Activated CD4-positive, alpha-beta T cell treated with anti-CD3 and anti-CD28 coated beads, Interleukin-2, amount 50 U/mL, for 4 hours (primary cell): ENCODE measurements around the gene ILDR2.

ENCODE experiments used
- DNase-seq, 2 experiments: peaks; one replicate each; pipeline ENCODE4 v3.0.0-alpha.2; 2020

ILDR2 gene

DNA sequence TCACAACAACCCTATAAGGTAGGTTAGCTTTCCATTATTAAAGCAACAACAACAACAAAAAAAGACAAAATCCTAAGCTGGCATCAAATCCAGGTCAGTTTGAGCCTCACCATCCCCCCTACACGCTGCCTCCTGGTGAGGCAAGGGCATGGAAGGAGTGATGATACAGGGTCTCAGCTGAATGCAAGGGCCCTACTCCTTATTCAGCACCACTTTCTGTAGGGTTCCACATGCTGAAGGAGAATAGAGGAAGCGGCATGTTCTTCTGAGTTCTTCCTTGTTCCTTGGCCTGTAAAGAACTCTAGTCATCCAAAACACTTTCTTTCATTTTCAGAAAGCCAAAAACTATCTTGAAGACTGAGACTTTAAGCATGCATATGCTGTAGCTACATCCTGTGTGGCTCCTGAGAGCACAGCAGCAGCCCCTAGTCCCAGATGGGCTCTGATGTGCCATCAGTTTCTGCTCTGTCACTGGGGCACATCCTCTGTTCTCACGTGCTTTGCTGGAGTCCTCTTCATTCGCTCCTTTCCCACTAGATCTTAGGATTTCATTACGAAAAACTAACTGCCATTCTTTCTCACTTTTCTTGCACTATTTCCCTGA is 6.2 kb downstream of the ILDR2 start:
- DNase-seq = no peak

DNA sequence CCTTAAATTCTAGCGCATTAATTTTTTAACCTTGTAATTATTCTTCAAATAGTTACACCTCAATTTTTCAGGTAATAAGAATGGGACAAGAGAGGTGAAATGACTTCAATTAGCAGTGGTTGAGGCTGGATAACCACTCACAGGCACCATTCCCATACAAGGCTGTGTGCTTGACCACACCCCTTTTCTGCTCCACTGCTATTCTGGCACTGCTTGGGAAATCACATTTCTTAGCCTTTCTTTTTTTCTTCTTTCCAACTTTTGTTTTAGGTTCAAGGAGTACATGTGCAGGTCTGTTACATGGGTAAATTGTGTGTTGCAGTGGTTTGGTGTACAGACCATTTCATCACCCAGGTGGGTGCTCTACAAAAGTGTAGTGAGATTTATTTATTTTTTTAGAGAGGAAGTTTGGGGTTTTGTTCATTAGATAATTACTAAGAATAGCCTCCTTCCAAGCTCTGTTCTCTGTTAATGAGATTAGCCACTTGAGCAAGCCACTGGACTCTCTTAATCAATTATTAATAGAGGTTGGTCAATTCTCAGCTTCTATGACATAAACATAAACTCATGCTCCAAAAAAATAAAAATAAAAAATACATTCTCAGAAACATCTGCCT is 14.4 kb downstream of the ILDR2 start:
- no peak for DNase-seq

DNA sequence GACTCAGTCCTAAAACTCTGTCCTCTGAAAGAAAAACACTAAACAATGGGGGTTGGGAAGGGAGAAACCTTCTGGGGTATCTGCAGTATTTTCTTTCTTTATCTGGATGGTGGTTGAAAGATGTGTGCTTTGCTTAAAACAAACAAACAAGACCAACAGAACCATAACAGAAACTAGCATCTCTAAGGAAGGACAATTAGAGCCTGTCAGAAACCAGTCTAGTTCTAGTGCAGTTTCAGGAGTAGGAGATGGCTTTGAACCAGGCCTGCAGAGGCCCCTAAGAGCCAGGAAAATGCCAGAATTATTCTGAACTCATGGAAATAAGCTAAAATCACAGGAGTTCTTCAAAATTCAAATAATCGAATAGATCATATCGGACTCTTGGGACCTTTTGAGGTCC is 18.5 kb downstream of the ILDR2 start:
- no peak for DNase-seq

DNA sequence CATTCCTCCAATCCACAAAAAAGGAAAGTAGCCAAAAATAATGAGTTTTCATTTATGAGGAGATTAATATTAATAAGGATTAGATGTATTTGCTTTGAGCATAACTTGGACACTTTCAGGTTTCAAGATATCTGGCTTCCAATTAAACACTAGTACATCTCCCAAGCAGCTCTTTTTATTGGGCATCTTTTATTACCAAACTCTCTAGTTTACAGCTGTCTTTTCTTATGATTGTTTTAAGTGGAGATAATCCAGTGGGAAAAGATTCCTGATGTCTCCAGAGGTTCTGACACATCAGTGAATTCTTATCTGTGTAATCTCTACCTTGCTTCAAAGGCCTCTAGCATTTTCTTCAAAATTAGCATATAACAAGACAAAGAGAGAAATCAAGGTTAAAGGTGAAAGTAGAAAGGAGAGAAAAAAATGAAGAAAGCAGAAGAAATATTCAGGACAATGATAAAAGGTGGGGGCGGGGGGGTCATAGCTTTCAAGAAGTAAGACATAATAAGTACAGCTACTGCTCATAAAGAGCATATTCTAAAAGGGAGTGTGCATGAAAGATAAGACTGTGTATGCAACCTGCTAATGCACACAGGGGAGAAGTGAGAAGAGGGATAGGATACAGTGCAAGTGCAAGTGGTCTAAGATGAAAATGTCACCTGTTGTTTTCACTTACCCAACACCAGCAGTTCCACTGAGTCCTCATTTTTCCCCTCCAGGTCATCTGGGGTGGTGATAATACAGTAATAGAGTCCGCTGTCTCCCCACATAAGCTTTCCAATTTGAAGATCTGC is 19.1 kb downstream of the ILDR2 start:
- DNase-seq = no peak

DNA sequence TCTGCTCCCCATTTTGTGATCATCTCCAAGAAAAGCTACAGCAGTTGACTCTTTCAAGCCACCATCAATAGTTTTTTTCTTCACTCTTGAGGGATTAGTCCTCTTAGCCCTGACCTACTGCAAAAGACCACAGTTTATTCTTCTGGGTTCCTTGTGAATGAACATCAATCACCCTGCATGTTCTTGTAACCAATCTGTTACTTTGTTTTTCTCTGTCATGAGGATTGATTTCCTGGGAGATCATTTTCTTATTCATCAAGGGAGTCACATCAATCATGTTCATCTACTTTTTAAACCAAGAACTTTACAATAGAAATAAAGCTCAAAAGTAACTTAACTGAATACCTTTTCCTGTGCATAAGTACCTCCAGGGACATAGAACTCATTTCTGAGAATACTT is 21.8 kb downstream of the ILDR2 start:
- no peak for DNase-seq

DNA sequence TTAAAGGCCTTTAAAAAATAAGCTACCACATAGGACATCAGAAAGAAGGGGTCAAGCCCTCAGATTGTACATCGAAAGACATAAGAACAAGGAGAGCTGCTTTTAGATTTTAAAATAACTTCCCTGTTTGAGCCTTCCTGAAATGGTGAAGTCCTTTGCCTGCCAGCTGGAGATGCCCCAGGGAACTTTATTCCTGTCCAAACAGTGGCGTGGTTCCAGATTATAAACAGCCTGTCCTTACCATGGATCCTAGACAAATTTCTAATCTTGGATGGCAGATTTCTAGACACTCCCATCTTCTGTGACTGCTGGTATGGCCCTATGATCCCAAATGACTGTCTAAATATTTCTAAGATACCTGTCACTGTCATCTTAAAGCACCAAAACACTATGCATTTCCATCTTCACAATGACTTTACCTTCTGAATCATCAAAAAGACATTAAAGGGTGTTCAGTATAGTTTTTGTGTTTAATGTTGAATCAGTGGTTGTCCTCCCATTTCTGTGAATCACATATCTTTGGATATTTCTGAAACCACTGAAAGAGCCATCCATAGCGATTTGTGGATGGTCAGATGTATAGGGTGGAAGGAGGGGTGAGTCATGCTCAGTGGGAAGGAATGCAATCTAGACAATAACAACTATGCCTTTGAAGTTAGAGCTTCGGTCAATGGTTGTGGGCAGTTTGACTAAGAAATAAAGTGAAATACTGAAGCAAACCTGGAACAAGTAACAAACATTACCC is 23.2 kb downstream of the ILDR2 start:
- no peak for DNase-seq

DNA sequence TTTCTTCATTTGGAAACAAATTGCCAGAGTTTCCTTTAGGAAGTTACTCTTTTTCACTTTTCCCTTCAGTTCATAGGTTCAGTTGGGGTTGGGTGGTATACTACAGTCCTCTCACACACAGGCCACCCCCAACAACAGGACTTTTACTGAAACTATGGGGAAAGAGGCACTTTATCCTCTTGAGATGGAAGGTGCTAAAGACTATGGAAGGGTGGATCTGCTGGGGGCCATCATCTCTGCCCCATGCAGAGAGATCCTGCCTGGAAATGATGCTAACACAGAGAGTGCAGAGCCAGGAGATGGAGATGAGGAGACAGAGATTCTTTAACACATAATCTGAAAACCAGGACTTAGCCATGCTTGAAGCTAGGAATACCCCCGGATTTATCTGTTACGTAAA is 24.3 kb downstream of the ILDR2 start:
- DNase-seq = no peak

DNA sequence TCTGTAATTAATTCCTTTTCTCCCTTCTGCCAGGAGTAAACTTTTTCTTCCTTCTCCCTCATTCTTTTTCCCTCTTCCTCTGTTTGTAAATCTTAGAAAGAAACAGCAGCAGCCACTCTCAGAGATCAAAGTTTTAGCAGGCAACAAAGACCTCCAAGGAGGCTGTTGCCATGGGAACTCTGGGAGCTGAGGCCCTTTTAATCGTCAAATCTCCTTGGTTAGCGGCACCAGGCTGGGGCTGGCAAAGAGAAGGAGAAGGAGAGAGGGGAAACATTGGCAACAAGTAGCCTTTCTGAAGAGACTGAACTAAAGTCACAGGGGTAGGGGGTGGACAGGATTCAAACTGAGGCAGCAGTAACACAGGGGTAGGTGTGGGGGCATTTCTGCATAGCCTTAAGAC is 25.2 kb downstream of the ILDR2 start:
- no peak for DNase-seq

DNA sequence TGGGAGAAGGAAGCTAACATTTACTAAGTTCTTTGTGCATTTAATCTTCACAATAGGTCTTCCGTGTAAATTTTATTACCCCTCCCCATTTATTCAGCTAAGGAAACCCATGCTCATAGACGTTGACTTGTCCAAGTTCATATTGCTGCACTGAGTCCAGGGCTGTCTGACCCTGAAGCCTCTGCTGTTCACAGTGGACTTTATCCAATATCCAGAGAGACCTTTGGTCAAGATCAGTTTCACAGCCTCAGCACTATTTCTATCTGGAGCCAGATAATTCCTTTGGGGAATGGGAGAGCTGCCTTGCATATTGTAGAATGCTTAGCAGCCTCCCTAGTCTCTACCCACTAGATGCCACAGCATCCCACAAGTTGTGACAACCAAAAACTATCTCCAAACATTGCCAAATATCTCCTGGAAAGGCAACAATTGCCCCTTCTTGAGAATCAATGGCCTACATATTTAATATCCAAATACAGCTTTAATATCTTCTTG is 26.4 kb downstream of the ILDR2 start:
- no peak for DNase-seq

DNA sequence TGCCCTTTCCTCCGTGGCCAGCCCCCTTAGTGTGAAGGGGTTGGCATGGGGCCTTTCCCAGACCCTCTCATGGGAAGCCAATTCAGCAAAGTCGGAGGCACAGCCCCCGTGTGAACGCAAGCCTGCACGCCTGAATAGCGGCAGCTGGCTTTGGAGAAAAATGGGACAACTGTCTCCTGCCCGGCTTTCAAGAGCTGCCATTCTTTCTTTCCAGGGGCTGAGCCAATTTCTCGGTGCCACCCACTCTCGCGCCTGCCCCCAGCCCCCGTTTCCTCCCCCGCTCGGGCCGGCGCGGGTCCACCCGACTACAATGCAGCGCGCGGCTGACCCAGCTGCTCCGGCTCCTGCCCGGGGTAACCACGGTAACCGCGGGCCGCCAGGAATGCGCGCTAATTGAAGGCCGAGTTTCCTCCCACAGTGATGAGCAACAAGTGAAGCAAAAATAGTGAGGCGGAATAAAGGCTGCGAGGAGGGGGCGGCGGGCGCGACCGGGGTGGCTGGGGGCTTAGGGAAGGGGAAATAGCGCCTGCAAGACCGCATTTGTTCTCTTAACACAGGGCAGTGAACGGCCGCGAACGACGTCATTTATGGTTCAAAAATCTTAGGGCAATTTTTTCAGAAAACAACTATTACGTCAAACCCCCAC is 27.8 kb downstream of the ILDR2 start:
- DNase-seq = no peak

DNA sequence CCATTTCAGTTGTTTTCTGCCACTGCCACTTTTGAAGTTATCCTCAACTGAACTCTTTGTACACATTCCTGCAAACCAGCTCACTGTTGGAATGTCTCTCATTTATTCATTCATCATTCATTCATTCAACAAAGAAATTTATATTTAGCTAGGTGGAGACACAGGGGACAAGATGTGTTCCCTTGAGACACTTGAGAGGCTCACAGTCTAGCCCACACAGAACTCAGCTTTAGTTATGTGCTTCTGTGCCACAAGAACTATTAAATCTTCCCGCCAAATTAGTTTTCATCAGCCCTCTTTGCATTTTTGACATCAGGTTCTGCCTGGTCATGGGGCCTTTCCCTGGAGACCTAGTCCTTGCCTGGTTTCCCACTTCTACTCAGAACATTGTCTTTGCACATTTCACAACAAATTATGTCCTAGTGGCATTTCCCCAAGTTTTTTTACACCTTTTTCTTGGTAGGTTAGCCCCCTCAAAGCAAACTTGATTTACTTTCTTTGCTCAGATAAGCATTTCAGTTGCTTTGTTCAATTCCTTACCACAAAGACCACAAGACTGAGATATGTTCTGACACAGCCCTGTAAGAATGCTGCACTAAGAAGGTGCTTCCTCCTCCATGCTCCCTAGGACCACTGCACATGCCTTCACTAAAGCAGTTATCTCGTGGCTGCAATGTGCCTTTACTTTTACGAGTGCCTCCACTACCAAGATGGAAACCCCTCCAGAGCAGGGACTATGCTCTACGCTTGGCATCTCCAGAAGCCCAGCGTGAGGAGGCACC is 31.0 kb downstream of the ILDR2 start:
- no peak for DNase-seq

DNA sequence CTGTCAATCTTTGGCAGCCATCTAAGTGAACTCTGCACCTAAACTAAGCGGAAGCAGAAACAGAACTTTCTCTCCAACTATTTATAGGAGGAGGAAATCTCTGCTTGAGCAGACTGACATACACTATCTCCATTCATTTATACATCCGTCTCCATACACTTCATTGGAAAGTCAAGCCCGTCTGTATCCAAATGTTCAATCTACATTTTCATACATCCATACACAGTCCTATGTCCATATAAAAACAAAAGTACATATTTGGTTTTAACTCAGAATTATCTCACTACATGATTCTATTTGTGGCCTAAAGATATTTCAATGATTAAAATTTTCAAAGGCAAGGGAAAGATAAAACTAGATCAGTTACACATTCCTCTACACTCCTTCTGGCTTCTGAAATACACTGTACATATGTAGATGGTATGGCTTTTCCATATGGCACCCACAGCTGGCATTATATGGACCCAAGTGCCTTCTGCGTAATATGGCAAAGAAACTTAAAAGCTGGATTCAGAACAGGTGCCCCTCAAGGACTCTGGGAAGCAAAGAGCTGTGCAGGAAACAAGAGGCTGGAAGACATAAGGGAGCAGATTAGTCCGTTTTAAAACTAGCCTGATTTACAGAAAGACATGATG is 35.5 kb downstream of the ILDR2 start:
- no peak for DNase-seq

DNA sequence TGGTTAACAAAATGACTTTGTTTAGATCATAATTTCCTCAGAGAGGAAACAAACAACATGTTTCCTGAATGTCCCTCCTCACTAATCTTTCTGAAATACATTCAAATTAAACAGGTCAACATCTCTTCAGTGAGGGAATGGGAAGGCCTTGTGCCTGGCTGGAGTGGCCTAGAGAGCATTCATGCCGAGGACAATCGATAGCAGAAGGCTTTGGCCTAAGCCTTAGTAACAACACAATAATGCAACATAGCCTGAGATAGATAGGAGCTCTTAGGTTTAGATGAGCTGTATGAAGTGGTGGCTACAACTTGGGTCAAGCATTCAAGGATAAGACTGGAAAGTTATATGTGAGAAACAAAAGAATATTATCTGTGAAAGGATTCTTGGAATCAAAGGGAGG is 37.4 kb downstream of the ILDR2 start:
- DNase-seq = no peak

DNA sequence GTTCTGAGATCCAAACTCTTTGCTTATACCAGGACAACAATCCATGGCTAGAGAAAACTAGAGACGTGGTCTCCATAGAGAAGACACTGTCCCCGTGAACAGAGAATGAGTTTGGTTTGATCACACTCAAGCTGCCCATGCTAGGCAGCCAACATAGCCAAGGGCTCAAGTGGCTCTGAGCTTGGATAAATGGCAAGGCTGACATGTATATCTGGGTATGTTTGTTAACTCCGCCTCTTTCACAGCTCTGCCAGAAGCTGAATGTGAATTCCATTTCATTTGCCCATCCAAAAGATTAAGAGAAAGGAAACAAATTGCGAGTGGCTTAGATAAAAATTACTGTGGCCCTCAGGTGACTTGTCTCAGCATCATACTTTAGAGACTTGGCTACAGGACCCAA is 38.0 kb downstream of the ILDR2 start:
- no peak for DNase-seq

DNA sequence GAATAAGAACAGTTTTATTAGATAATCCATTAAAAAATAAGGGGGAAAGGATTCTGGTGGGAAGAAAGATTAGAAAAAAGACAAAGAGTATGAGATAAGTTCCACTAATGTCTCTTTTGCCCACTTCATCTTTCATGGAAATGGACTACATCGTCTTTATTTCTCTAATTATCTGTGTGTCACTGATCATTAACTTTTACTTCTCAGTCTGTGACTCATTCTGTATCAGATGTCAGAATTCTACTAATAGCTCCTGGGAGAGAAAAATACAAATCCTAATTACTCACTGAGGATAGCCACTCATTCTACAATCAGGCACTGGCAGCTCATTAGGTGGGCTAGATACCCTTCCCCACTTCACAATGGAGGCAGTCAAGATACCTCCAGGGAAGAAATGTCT is 41.7 kb downstream of the ILDR2 start:
- DNase-seq = no peak

DNA sequence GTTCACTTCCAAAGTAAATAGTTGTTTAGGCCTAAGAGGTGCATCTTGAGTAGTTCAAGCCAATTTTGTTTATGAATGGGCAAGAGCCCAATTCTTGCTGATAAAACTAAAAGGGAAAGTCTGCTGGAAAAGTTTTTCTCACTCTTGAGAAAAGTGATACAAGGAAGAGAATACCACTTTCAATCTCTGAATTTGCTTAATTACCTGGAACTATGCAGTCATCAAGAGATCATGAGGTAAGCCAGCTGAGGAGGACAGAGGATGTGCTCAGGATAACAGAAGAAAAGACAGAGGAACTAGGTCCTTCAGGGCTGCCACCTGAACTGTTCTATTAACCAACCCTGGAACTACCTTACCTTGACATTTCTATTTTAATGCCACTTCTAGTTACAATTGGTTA is 42.2 kb downstream of the ILDR2 start:
- no peak for DNase-seq

DNA sequence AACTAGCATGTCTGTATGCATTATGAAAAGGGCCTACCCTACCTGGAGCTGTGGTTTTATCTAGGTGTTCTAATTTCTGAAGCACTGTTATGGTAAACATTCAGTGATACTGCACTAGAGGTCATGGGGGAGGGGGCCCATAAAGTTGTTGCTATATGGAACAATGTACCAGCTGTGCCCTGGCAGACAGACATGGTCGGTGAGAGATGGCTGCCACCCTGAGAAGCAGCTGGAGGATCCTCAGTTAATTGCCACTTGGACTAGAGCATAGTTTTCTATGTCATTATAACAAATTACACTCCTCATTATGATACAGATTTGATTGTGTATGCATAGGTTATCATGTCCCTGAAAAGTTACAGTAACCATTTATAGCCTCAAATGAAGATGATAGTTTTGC is 45.4 kb downstream of the ILDR2 start:
- DNase-seq = no peak

DNA sequence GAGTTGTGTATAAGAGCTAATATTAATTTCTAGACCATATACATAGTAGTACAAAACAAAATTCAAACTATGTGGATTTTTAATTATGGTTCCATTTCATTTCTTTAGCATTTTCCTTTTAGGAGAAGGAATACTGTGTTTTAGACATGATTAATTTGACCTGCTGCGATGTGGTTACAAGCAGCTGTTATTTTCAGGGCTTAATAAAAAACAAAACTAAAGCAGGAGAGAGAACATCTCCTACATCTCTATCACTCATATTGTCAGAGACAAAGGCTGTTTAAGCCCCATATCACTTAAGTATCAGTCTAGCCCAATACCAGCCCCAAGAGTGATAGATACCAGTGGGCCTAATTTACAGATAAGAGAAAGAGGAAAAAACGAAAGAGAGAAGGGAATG is 47.6 kb downstream of the ILDR2 start:
- no peak for DNase-seq

DNA sequence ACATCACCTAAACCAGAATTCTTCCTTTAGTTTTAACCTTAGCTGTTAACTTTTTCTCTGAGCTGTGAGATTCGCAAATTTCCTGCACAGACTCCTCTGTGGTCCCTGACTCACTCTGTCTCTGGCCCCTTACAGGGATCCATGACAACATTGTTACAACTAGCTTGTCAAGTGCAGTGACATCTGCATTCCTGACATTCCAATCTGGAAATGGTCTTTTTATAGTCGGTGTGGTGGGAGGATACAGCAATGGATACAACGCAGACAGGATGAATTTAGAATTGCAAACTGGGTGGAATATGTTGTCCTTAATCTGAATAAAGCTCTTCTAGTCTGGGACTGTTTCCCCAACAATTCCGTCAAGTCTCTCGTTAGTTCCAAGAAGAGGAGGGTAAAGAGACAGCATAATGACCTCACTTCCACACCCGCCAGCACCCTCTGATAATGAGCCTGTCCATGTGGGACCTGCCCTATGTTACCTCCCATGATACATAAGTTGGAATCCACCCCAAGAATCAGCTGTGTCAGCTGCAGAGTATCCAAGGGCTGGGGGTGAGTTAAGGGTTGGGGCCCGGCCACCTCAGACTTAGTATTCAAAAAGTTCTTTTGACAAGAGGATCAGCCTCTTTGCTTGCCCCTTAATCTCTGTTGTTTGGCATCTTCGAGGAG is 49.4 kb downstream of the ILDR2 start:
- no peak for DNase-seq

DNA sequence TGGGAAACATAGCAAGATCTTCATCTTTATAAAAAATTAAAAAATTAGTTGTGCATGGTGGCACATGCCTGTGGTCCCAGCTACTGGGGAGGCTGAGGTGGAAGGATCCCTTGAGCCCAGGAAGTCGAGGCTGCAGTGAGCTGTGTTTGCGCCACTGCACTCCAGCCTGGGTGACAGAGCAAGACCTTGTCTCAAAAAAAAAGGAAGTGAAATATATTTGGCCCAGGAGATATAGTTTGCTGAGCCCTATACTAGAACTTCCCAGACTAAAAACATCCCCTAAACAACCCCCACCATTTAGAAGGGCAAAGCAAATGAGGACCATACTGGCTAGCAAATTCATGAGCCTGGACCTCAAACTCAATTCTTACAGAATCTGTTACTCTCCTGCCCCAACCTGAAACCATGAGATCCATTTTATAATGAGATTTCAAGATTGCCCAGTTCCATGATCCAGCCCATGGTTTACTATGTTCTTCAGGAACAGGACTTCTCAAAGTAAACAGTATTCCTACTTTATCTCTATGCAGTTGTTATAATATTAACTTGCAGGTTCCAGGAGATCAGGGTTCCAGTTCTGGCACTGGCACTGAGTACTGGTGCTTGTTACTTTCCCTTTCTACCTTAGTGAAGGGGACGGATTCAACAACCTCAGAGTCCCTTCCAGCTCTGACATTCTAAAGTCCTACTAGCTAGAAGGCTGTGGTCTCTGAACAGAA is 50.4 kb downstream of the ILDR2 start:
- DNase-seq = no peak
